HCT116 (cell line): ENCODE measurements around the gene PLA2G7.

ENCODE experiments used
- CBX3 ChIP-seq: IDR thresholded peaks from 2 replicates; pipeline ENCODE4 v1.6.1; 2012; ENCODE audit warnings: low read depth
- CEBPB ChIP-seq: IDR thresholded peaks from 2 replicates; pipeline ENCODE4 v1.6.1; 2012; ENCODE audit warnings: low read depth
- EGR1 ChIP-seq: IDR thresholded peaks from 2 replicates; pipeline ENCODE4 v1.6.1; 2012; ENCODE audit warnings: low read depth
- EZH2 ChIP-seq: fragments of 200-600 bp; sonication (generic); IDR thresholded peaks from 2 replicates; pipeline ENCODE4 v1.6.1; 2017; ENCODE audit warnings: antibody characterized with exemption, mixed run types
- FOSL1 ChIP-seq: IDR thresholded peaks from 2 replicates; pipeline ENCODE4 v1.6.1; 2012; ENCODE audit warnings: low read depth
- POLR2A ChIP-seq: IDR thresholded peaks from 2 replicates; pipeline ENCODE4 v1.7.0; 2011; ENCODE audit warnings: borderline replicate concordance; ENCODE audit not compliant: insufficient read depth, insufficient read length; ENCODE audit errors: extremely low read depth
- POLR2AphosphoS5 ChIP-seq: IDR thresholded peaks from 2 replicates; pipeline ENCODE4 v1.6.1; 2011; ENCODE audit warnings: mild to moderate bottlenecking, low read depth, low read length, moderate library complexity
- RAD21 ChIP-seq: IDR thresholded peaks from 2 replicates; pipeline ENCODE4 v1.6.1; 2012; ENCODE audit warnings: low read depth, mild to moderate bottlenecking
- SP1 ChIP-seq: IDR thresholded peaks from 2 replicates; pipeline ENCODE4 v1.6.1; 2012; ENCODE audit warnings: low read depth
- ZFX ChIP-seq: fragments of 450-650 bp; IDR thresholded peaks from 2 replicates; pipeline ENCODE4 v1.6.1; 2017
- ZNF274 ChIP-seq: fragments of 200-500 bp; sonication (Bioruptor generic); IDR thresholded peaks from 2 replicates; pipeline ENCODE4 v1.6.1; 2014; ENCODE audit warnings: mild to moderate bottlenecking, low read depth, low read length, inconsistent platforms
- TF ChIP-seq, protein P1 (sequence below), 3 experiments: fragments of 200-600 bp in 1 of 3; sonication (generic) in 1 of 3; IDR thresholded peaks in 2 of 3; conservative IDR thresholded peaks in 1 of 3; 2 replicates each; pipeline ENCODE4 v1.5.1; 2012 to 2017; ENCODE audit warnings: low read depth in 2 of 3, low read length in 2 of 3, antibody characterized with exemption in 1 of 3, borderline replicate concordance in 1 of 3, control low read depth in 1 of 3, mild to moderate bottlenecking in 1 of 3, mixed read lengths in 1 of 3, mixed run types in 1 of 3, moderate library complexity in 1 of 3; ENCODE audit not compliant: insufficient read depth in 1 of 3
- TF ChIP-seq, protein P2 (sequence below): IDR thresholded peaks from 2 replicates; pipeline ENCODE4 v1.6.1; 2012; ENCODE audit warnings: low read depth
- TF ChIP-seq, protein P3 (sequence below): IDR thresholded peaks from 2 replicates; pipeline ENCODE4 v1.6.1; 2012

- TF ChIP-seq, protein P1, sequence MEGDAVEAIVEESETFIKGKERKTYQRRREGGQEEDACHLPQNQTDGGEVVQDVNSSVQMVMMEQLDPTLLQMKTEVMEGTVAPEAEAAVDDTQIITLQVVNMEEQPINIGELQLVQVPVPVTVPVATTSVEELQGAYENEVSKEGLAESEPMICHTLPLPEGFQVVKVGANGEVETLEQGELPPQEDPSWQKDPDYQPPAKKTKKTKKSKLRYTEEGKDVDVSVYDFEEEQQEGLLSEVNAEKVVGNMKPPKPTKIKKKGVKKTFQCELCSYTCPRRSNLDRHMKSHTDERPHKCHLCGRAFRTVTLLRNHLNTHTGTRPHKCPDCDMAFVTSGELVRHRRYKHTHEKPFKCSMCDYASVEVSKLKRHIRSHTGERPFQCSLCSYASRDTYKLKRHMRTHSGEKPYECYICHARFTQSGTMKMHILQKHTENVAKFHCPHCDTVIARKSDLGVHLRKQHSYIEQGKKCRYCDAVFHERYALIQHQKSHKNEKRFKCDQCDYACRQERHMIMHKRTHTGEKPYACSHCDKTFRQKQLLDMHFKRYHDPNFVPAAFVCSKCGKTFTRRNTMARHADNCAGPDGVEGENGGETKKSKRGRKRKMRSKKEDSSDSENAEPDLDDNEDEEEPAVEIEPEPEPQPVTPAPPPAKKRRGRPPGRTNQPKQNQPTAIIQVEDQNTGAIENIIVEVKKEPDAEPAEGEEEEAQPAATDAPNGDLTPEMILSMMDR (IDR thresholded peaks at IDR 0.05 in 2 of 3, conservative IDR thresholded peaks at IDR 0.05 in 1 of 3; ENCODE audit: borderline replicate concordance in 1 of 3, insufficient read depth in 1 of 3, low read depth in 2 of 3, low read length in 2 of 3): no peak
- TF ChIP-seq, protein P2, sequence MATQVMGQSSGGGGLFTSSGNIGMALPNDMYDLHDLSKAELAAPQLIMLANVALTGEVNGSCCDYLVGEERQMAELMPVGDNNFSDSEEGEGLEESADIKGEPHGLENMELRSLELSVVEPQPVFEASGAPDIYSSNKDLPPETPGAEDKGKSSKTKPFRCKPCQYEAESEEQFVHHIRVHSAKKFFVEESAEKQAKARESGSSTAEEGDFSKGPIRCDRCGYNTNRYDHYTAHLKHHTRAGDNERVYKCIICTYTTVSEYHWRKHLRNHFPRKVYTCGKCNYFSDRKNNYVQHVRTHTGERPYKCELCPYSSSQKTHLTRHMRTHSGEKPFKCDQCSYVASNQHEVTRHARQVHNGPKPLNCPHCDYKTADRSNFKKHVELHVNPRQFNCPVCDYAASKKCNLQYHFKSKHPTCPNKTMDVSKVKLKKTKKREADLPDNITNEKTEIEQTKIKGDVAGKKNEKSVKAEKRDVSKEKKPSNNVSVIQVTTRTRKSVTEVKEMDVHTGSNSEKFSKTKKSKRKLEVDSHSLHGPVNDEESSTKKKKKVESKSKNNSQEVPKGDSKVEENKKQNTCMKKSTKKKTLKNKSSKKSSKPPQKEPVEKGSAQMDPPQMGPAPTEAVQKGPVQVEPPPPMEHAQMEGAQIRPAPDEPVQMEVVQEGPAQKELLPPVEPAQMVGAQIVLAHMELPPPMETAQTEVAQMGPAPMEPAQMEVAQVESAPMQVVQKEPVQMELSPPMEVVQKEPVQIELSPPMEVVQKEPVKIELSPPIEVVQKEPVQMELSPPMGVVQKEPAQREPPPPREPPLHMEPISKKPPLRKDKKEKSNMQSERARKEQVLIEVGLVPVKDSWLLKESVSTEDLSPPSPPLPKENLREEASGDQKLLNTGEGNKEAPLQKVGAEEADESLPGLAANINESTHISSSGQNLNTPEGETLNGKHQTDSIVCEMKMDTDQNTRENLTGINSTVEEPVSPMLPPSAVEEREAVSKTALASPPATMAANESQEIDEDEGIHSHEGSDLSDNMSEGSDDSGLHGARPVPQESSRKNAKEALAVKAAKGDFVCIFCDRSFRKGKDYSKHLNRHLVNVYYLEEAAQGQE: no peak
- TF ChIP-seq CEBPB (no peak), EGR1 (no peak), POLR2AphosphoS5 (no peak), ZFX (no peak), POLR2A (no peak), ZNF274 (no peak), FOSL1 (no peak), RAD21 (no peak), CBX3 (no peak), SP1 (no peak), EZH2 (no peak)
- TF ChIP-seq, protein P3, sequence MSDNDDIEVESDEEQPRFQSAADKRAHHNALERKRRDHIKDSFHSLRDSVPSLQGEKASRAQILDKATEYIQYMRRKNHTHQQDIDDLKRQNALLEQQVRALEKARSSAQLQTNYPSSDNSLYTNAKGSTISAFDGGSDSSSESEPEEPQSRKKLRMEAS: no peak
Measured at GRCh38 chr6:46763466-46763865, 28.3 kb upstream of the PLA2G7 start.
